GM13976 (cell line): Measurements from ENCODE around the gene DNAJC17.

Experiments used
- DNase-seq: peaks from one replicate; pipeline ENCODE4 v3.0.0; 2012; ENCODE audit warnings: low spot score
- in situ Hi-C: fragments of 300-500 bp; cut with MboI; formaldehyde crosslinking; loops from one replicate; pipeline ENCODE4 v1.12.0; 2022; ENCODE audit warnings: low sequenced_read_pairs, mixed read lengths, inconsistent platforms; ENCODE audit not compliant: unreplicated experiment
- TF ChIP-seq, protein P1 (sequence below): IDR thresholded peaks from 2 replicates; pipeline ENCODE4 v1.5.1; 2012; ENCODE audit warnings: borderline replicate concordance, mild to moderate bottlenecking; ENCODE audit not compliant: insufficient read depth; ENCODE audit errors: extremely low read depth, missing control alignments, control extremely low read depth

DNAJC17 gene

DNA sequence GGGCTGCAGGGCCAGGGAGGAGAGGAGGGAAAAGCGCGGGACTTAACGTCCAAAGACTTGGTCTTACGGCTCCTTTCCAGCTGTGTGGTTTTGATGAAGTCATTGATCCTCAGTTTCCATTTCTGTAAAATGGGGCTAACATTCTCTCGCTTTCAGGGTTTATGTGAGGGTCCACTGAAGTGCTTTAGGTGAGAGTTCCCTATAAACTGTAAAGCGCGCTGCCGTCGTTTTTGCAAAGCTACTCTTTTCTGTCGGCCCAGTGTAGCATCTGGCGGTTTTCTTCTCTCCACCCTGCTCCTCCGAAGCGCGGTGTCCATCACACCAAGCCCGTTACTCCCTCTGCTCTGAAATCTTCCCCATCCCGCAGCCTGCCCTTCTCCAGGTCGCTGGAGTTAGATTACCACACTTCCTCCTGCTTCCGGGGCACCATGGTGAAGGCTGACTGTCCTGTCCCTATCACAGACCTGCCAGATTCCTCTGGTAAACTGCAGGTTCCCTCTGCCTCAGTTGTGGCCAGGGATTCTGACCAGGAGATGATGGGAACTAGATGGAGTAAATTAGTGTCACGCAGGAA, 702 bp upstream of the DNAJC17 start:
- in situ Hi-C loops: no loop called here
- DNase-seq: no peak
- TF ChIP-seq, protein P1, sequence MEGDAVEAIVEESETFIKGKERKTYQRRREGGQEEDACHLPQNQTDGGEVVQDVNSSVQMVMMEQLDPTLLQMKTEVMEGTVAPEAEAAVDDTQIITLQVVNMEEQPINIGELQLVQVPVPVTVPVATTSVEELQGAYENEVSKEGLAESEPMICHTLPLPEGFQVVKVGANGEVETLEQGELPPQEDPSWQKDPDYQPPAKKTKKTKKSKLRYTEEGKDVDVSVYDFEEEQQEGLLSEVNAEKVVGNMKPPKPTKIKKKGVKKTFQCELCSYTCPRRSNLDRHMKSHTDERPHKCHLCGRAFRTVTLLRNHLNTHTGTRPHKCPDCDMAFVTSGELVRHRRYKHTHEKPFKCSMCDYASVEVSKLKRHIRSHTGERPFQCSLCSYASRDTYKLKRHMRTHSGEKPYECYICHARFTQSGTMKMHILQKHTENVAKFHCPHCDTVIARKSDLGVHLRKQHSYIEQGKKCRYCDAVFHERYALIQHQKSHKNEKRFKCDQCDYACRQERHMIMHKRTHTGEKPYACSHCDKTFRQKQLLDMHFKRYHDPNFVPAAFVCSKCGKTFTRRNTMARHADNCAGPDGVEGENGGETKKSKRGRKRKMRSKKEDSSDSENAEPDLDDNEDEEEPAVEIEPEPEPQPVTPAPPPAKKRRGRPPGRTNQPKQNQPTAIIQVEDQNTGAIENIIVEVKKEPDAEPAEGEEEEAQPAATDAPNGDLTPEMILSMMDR: no peak

DNA sequence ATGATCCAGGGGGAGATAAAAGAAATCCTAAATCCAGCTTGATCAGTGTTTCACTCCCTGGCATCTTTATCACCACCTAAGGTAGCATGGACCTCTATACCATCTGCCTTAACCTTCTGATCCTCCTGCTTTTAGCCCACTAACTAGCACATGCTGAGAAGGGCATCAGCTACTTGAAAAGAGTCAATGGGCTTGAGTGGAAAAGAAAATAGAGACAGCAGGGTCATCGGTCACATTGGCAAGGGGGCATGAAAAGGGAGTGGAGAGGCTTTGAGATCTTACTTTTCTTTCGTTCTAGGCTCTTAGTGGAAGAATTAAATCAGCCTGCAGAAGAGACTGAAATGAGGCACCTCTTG, 623 bp downstream of the DNAJC17 start:
- DNase-seq: no peak
- in situ Hi-C loops: no loop called here
- TF ChIP-seq, protein P1: no peak

DNA sequence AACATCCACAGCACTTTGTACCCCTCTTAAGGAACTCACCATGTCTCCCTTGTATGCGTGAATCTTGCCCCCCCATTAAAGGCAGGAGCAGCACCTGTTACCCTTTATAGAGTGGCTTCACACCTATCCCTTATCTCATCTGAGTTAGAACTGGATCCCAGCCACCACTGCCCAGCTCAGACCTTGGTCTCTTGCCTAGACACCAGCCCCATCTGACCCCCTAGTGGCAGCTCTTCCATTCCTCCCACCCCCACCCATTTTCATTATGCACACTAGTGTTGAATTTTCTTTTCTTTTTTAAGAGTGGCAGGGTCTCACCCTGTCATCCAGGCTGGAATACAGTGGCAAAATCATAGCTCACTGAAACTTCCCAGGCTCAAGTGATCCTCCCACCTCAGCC, 3.6 kb downstream of the DNAJC17 start:
- in situ Hi-C loops: no loop called here
- no peak for DNase-seq
- TF ChIP-seq, protein P1: no peak

DNA sequence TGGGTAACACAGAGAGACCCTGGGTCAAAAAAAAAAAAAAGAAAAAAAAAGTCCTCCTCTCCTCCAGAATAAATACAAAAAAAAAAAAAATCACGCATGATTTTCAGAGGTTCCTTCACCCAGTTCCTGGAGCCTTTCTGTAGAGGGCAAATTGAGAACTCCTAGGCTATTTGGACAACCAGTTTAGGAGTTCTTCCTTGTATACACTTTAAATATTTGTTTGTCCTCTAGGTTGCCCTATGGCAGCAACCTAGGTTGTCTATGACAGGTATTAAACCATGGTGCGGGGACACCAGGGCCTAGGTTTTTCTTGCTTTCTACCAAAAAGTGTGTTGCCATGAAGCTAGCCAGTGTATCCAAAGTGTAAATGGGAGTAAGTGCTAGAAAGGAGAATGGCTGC, 4.2 kb downstream of the DNAJC17 start:
- DNase-seq: no peak
- TF ChIP-seq, protein P1: no peak
- in situ Hi-C loops: no loop called here

DNA sequence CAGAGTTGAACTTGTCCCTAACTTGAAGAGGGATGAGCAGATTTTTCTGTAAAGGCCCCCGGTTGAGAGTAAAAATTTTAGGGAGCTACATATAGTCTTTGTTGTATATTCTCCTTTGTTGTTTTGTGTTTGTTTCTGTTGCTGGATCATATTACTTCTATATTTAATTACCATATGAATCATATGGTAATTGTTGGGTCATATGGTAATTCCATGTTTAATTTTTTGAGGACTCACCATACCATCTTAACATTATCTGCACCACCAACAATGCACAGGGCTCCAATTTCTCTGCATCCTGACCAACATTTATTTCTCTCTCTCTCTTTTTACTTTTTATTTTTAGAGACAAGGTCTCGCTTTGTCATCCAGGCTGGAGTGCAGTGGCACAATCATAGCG, 7.8 kb downstream of the DNAJC17 start:
- in situ Hi-C loops: no loop called here
- no peak for DNase-seq
- TF ChIP-seq, protein P1: no peak

DNA sequence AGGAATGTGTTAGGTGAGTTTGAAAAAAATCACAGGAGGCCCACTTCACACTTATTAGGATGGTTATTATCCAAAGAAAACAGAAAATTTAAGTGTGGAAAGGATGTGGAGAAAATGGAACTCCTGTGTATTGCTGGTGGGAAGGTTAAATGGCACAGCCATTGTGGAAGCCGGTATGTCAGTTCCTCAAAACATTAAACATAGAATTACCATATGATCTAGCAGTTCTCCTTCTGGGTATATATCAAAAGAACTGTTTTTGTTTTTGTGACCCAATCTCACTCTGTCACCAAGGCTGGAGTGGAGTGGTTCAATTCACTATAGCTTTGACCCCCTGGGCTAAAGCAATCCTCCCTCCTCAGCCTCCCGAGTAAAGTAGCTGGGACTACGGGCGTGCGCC, 10.8 kb downstream of the DNAJC17 start:
- no peak for DNase-seq
- TF ChIP-seq, protein P1: no peak
- in situ Hi-C loops: no loop called here

DNA sequence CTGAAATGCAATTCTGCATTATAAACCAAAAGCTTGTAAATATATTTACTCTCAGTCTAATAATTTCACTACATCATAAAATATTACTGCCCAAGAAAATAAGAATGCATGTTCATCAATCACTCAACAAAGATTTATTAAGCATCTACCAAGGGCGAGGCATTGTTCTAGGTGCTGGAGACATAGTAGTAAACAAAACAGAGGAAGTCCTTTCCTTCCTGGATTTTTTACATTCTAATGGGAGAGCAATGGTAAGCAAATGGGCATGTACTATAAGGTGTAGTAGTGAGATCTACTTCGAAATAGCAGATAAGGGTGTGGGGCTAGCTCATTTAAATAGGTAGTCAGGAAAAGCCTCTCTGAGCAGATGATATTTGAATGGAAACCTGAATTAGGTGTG, 11.2 kb downstream of the DNAJC17 start:
- in situ Hi-C loops: no loop called here
- TF ChIP-seq, protein P1: no peak
- no peak for DNase-seq
